Measurements from ENCODE around the gene HIPK3. TPM values are rescaled to one million over a fixed set of nuclear protein-coding genes. Genes with fewer than 3 reads are reported as not detected.
A peak's percentile ranks its signal among the peaks of the same experiment; 100 is the strongest.

The HIPK3 gene
- polyA plus RNA-seq (2012; ENCODE audit: insufficient read length, low read depth) = 6.1 TPM

- TF ChIP-seq TAF1 (IDR thresholded peaks at IDR 0.05; ENCODE audit: borderline replicate concordance, insufficient read depth, low read length) = no peak
- peak; percentile 12; the same call in 1 of the 2 replicates for TF ChIP-seq POLR2AphosphoS5 (IDR thresholded peaks at IDR 0.05; ENCODE audit: low read depth, low read length)
- TF ChIP-seq, protein P1, sequence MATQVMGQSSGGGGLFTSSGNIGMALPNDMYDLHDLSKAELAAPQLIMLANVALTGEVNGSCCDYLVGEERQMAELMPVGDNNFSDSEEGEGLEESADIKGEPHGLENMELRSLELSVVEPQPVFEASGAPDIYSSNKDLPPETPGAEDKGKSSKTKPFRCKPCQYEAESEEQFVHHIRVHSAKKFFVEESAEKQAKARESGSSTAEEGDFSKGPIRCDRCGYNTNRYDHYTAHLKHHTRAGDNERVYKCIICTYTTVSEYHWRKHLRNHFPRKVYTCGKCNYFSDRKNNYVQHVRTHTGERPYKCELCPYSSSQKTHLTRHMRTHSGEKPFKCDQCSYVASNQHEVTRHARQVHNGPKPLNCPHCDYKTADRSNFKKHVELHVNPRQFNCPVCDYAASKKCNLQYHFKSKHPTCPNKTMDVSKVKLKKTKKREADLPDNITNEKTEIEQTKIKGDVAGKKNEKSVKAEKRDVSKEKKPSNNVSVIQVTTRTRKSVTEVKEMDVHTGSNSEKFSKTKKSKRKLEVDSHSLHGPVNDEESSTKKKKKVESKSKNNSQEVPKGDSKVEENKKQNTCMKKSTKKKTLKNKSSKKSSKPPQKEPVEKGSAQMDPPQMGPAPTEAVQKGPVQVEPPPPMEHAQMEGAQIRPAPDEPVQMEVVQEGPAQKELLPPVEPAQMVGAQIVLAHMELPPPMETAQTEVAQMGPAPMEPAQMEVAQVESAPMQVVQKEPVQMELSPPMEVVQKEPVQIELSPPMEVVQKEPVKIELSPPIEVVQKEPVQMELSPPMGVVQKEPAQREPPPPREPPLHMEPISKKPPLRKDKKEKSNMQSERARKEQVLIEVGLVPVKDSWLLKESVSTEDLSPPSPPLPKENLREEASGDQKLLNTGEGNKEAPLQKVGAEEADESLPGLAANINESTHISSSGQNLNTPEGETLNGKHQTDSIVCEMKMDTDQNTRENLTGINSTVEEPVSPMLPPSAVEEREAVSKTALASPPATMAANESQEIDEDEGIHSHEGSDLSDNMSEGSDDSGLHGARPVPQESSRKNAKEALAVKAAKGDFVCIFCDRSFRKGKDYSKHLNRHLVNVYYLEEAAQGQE (IDR thresholded peaks at IDR 0.05; ENCODE audit: insufficient read depth in 1 of 2, low read depth in 2 of 2, low read length in 2 of 2) = 0 out of 4 replicates have a peak, but pooled peaks of 1 of the 2 experiments have one; percentile 4
- peak; percentile 30 for TF ChIP-seq FOXP2 (optimal IDR thresholded peaks at IDR 0.05; ENCODE audit: borderline replicate concordance, extremely low read depth, extremely low read length, insufficient read depth)
These were observed at the start of gene HIPK3 for GRCh38 chr11:33257160-33257896. Gene HIPK3, plus strand, starts transcription at chr11:33257381.

GRCh38 chr11:33207408-33207985, 49.7 kb upstream of the HIPK3 start:
- TF ChIP-seq POLR2AphosphoS5 (IDR thresholded peaks at IDR 0.05; ENCODE audit: low read depth, low read length) (no peak), SIN3A (IDR thresholded peaks at IDR 0.05; ENCODE audit: borderline replicate concordance, insufficient read depth, low read length) (no peak), FOXP2 (optimal IDR thresholded peaks at IDR 0.05; ENCODE audit: borderline replicate concordance, extremely low read depth, extremely low read length, insufficient read depth) (no peak), TAF1 (IDR thresholded peaks at IDR 0.05; ENCODE audit: borderline replicate concordance, insufficient read depth, low read length) (no peak)
- TF ChIP-seq, protein P1 (IDR thresholded peaks at IDR 0.05; ENCODE audit: insufficient read depth in 1 of 2, low read depth in 2 of 2, low read length in 2 of 2) = no peak

GRCh38 chr11:33208150-33208549, 49.0 kb upstream of the HIPK3 start:
- TF ChIP-seq TAF1 (IDR thresholded peaks at IDR 0.05; ENCODE audit: borderline replicate concordance, insufficient read depth, low read length) (no peak), FOXP2 (optimal IDR thresholded peaks at IDR 0.05; ENCODE audit: borderline replicate concordance, extremely low read depth, extremely low read length, insufficient read depth) (no peak)

DNA sequence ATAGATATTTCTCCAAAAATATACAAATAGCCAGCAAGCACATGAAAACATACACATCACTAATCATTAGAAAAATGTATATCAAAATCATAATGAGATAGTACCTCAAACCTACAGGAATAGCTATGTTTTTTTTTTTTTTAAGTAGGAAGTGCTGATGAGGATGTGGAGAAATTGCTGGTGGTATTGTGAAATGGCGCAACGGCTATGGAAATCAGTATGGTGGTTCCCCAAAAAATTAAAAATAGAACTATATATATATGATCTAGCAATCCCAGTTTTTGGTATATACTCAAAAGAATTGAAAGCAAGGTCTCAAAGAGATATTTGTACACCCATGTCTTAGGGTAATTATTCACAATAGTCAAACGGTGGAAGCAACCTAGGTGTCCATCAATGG, 46.0 kb upstream of the HIPK3 start:
- no peak for TF ChIP-seq POLR2AphosphoS5 (IDR thresholded peaks at IDR 0.05; ENCODE audit: low read depth, low read length)
- no peak for TF ChIP-seq FOXP2 (optimal IDR thresholded peaks at IDR 0.05; ENCODE audit: borderline replicate concordance, extremely low read depth, extremely low read length, insufficient read depth)
- TF ChIP-seq SIN3A (IDR thresholded peaks at IDR 0.05; ENCODE audit: borderline replicate concordance, insufficient read depth, low read length) = no peak
- TF ChIP-seq, protein P1 (IDR thresholded peaks at IDR 0.05; ENCODE audit: insufficient read depth in 1 of 2, low read depth in 2 of 2, low read length in 2 of 2) = no peak
- TF ChIP-seq TAF1 (IDR thresholded peaks at IDR 0.05; ENCODE audit: borderline replicate concordance, insufficient read depth, low read length) = no peak

- TF ChIP-seq, protein P1 (IDR thresholded peaks at IDR 0.05; ENCODE audit: insufficient read depth in 1 of 2, low read depth in 2 of 2, low read length in 2 of 2) = no peak
- TF ChIP-seq SIN3A (IDR thresholded peaks at IDR 0.05; ENCODE audit: borderline replicate concordance, insufficient read depth, low read length) (no peak), FOXP2 (optimal IDR thresholded peaks at IDR 0.05; ENCODE audit: borderline replicate concordance, extremely low read depth, extremely low read length, insufficient read depth) (no peak), TAF1 (IDR thresholded peaks at IDR 0.05; ENCODE audit: borderline replicate concordance, insufficient read depth, low read length) (no peak), POLR2AphosphoS5 (IDR thresholded peaks at IDR 0.05; ENCODE audit: low read depth, low read length) (no peak)
These were observed 45.6 kb upstream of the HIPK3 start for GRCh38 chr11:33211580-33211979.
